HL-60 (cell line): Measurements from ENCODE around the gene DIO1.

Experiments
- DNase-seq, 2 experiments: peaks; one replicate each; pipeline ENCODE4 v3.0.0-alpha.2; 2010 to 2020; ENCODE audit warnings: low read depth in 1 of 2, low spot score in 1 of 2
- H3K27ac ChIP-seq: fragments of 250-450 bp; sonication (Bioruptor Pico); replicated peaks from 2 replicates; pipeline ENCODE4 v1.5.1; 2020; ENCODE audit warnings: mild to moderate bottlenecking, moderate library complexity
- H3K27me3 ChIP-seq: fragments of 250-450 bp; sonication (Bioruptor Pico); 2 replicates; pipeline ENCODE4 v1.5.1; 2021; ENCODE audit warnings: mild to moderate bottlenecking, moderate library complexity; ENCODE audit not compliant: insufficient read depth, poor library complexity, severe bottlenecking
- H3K4me3 ChIP-seq: replicated peaks from 2 replicates; pipeline ENCODE4 v1.5.1; 2011; ENCODE audit warnings: mild to moderate bottlenecking, control low read depth, low read length; ENCODE audit not compliant: insufficient read depth
- CTCF ChIP-seq: IDR thresholded peaks from one replicate; pipeline ENCODE4 v1.5.1; 2011; ENCODE audit warnings: low read length, control low read depth, inconsistent platforms; ENCODE audit not compliant: insufficient read depth
- GABPA ChIP-seq: IDR thresholded peaks from 2 replicates; pipeline ENCODE4 v1.6.1; 2012; ENCODE audit warnings: low read depth
- POLR2AphosphoS5 ChIP-seq: IDR thresholded peaks from 2 replicates; pipeline ENCODE4 v1.6.1; 2012; ENCODE audit warnings: low read depth
- REST ChIP-seq: IDR thresholded peaks from 2 replicates; pipeline ENCODE4 v1.6.1; 2012; ENCODE audit warnings: low read depth; ENCODE audit not compliant: insufficient replicate concordance
- SPI1 ChIP-seq: IDR thresholded peaks from 2 replicates; pipeline ENCODE4 v1.6.1; 2012; ENCODE audit warnings: low read depth, mild to moderate bottlenecking, borderline replicate concordance

The DIO1 gene

GRCh38 chr1:53938136-53938830 is 44.3 kb downstream of the DIO1 start:
- TF ChIP-seq POLR2AphosphoS5 (no peak), GABPA (no peak), CTCF (no peak), REST (no peak), SPI1 (no peak)
- H3K27ac ChIP-seq: no peak overlapping the region
- DNase-seq: no peak
- no peak overlapping the region for H3K4me3 ChIP-seq
- H3K27me3 ChIP-seq: no peaks in the 10 kb centered on the region

- no peak overlapping the region for H3K4me3 ChIP-seq
- H3K27ac ChIP-seq: no peak overlapping the region
- DNase-seq: no peak
- no peak for TF ChIP-seq REST
- no peak for TF ChIP-seq CTCF
- TF ChIP-seq GABPA: no peak
- no peak for TF ChIP-seq SPI1
- no peak for TF ChIP-seq POLR2AphosphoS5
- H3K27me3 ChIP-seq: no peaks in the 10 kb centered on the region
Observed at GRCh38 chr1:53942127-53942957, 48.4 kb downstream of the DIO1 start.

GRCh38 chr1:53943090-53943489 is 49.1 kb downstream of the DIO1 start:
- Histone ChIP-seq H3K27me3 (no peaks in the 10 kb centered on the region), H3K27ac (no peak overlapping the region), H3K4me3 (no peak overlapping the region)
- no peak for DNase-seq
- no peak for TF ChIP-seq SPI1
- TF ChIP-seq REST: no peak
- TF ChIP-seq GABPA: no peak
- TF ChIP-seq CTCF: no peak
- no peak for TF ChIP-seq POLR2AphosphoS5
